Right cardiac atrium (tissue), 5 donors: ENCODE measurements around the gene LTBP1. TPM values are rescaled to one million over a fixed set of nuclear protein-coding genes. Genes with fewer than 3 reads are reported as not detected.
"Not testable (repeated sequence)": the region's sequence is repeated elsewhere in the genome, so short reads cannot be mapped to it uniquely, and the experiment has no call there.

Experiments
- ATAC-seq, 2 donors: fragments of 200-7000 bp; cut with Tn5 transposase; one replicate each; pipeline versions ENCODE4 v1.8.0 to v1.9.1; 2020; ENCODE audit warnings: moderate library complexity in 2 of 2, mild to moderate bottlenecking in 1 of 2
- DNase-seq, 3 donors: peaks; one replicate each; pipeline ENCODE4 v3.0.0-alpha.2; 2020
- H3K27ac ChIP-seq: one replicate; pipeline ENCODE4 v1.5.1; 2013; ENCODE audit warnings: mild to moderate bottlenecking, low read length, control low read depth, moderate library complexity
- H3K27me3 ChIP-seq: one replicate; pipeline ENCODE4 v1.6.1; 2013; ENCODE audit not compliant: control insufficient read depth, insufficient read depth
- H3K4me1 ChIP-seq: one replicate; pipeline ENCODE4 v1.6.1; 2013; ENCODE audit warnings: low read length; ENCODE audit not compliant: control insufficient read depth, insufficient read depth
- H3K4me3 ChIP-seq: one replicate; pipeline ENCODE4 v1.5.1; 2013; ENCODE audit warnings: low read length, control low read depth
- H3K9me3 ChIP-seq: one replicate; pipeline ENCODE4 v1.6.1; 2013; ENCODE audit warnings: low read length; ENCODE audit not compliant: control insufficient read depth
- WGBS: extraction: QIAGEN DNeasy Blood & Tissue Kit; methylation state at CpG from one replicate; pipeline ENCODE4 v1.1.7; 2013; 5-methylcytosine and 5-hydroxymethylcytosine counted together
- intact Hi-C, 4 donors: fragments of 100-400 bp; cut with DNase I; formaldehyde crosslinking; loops; one replicate each; pipeline versions ENCODE4 v1.11.0 to v1.14.0; 2022 to 2023
- polyA plus RNA-seq: library from polyadenylated mRNA; stranded (reverse); fragments of 200-250 nt; gene quantifications from one replicate; pipeline ENCODE4 v1.2.3, GENCODE V29; 2013
- total RNA-seq, 4 donors: library from RNA; stranded (reverse); fragmentation: NEBNext Ultra II Directional; extraction: Animal tissue kit (Norgen Biotek cat#: 25700); gene quantifications; one replicate each; pipeline ENCODE4 v1.2.1, GENCODE V29; 2021
- donor health status: healthy with polysubstance abuse.
- donor health status: DM: no; HTN: yes; CAD: no.
- donor health status: DM: no; HTN: no; CAD: no.
- donor health status: DM: no; HTN: yes; CAD: no; lungs with severe emphysema.
- donor health status: DM: yes; HTN: yes; CAD: no.

LTBP1 gene
- total and polyA plus RNA-seq, 5 donors: 53.0 to 218 (median 113) TPM

DNA sequence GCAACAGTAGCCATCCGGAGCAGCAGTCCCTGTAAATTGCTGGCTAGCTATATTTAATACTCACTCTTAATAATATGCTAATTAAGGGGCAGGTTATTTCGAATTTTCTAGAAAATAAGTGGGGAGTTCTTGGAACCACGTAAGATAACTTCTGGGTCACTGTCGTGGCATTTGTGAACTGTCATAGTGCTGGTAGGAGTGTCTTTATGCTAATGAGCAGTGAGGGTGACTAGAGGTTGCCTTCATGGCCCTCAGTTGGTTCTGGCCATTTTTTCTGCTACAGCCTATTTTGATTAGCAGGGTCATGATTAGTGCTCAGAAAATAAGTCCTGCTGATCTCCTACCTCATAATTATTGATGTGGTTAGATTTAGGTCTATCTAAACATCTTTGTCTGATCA is 279.8 kb downstream of the LTBP1 start:
- WGBS: 76% methylated on average over 4 of the region's 4 CpGs
- no peak for DNase-seq

DNA sequence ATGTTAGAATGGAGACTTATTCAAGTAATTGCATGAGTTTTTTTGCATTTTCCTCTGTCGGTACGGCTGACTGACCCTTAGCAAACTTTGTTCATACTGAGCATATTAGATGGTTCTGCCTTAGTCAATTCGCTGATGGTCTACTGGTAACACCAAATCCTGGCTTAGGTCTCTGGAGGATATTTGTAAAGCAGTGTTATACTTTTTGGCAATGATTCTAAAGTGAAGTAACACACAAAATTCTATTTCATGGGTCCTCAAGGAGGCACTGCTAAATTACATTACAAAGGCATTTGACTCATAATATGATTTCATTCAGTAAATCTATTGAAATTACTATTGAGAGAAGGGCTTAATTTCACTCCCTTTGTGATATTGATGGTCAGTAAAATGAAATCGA is 282.9 kb downstream of the LTBP1 start:
- Histone ChIP-seq H3K9me3 (no peaks in the 10 kb centered on the region), H3K4me1 (no peaks in the 10 kb centered on the region), H3K27ac (no peak overlapping the region), H3K27me3 (no peaks in the 10 kb centered on the region), H3K4me3 (no peak overlapping the region)
- ATAC-seq (peak in 1 of 2 donors; percentile 33), DNase-seq (no peak)
- intact Hi-C loops: no loop called here
- WGBS: 81% methylated on average over 4 of the region's 4 CpGs

More for the DNA sequence above, 279.8 kb downstream of the LTBP1 start:
- no peak overlapping the region for H3K27ac ChIP-seq
- H3K4me3 ChIP-seq: no peak overlapping the region
- no peaks in the 10 kb centered on the region for H3K9me3 ChIP-seq
- ATAC-seq: no peak
- H3K27me3 ChIP-seq: no peaks in the 10 kb centered on the region
- H3K4me1 ChIP-seq: no peaks in the 10 kb centered on the region
- intact Hi-C loops: no loop called here

- DNase-seq: no peak
- no peaks in the 10 kb centered on the region for H3K27me3 ChIP-seq
- no peaks in the 10 kb centered on the region for H3K9me3 ChIP-seq
- no peaks in the 10 kb centered on the region for H3K4me1 ChIP-seq
- intact Hi-C loops: no loop called here
- no peak overlapping the region for H3K4me3 ChIP-seq
- no peak overlapping the region for H3K27ac ChIP-seq
- ATAC-seq: no peak
Observed at GRCh38 chr2:33230195-33230594, 283.4 kb downstream of the LTBP1 start.

DNA sequence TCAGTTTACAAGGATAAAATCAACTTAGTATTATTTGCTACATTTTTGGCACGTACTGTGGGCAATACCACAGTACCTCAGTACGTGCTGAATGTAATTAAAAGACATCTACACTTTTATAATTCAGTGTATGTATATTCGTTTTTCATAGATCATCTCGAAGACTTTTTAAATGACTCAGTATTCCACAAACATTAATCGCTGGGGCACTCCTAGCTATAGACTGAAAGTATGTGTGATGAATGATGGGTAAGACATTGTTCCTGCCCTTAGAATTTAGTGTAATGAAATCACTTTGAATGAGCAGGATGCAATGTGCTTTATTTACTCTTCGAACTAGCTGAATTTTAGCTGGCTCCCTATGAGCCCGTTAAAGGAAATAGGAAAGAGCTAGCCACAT is 284.1 kb downstream of the LTBP1 start:
- Histone ChIP-seq H3K27ac (no peak overlapping the region), H3K4me1 (no peaks in the 10 kb centered on the region), H3K27me3 (no peaks in the 10 kb centered on the region), H3K4me3 (no peak overlapping the region), H3K9me3 (no peaks in the 10 kb centered on the region)
- no peak for DNase-seq
- 89% methylated on average over 7 of the region's 7 CpGs for WGBS
- ATAC-seq: no peak
- intact Hi-C loops: no loop called here

DNA sequence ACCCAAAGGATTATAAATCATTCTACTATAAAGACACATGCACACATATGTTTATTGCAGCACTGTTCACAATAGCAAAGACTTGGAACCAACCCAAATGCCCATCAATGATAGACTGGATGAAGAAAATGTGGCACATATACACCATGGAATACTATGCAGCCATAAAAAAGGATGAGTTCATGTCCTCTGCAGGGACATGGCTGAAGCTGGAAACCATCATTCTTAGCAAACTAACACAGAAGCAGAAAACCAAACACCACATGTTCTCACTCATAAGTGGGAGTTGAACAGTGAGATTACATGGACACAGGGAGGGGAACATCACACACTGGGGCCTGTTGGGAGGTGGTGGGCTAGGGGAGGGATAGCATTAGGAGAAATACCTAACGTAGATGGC is 288.8 kb downstream of the LTBP1 start:
- H3K27me3 ChIP-seq, intact Hi-C loops, H3K4me3 ChIP-seq, H3K9me3 ChIP-seq, H3K4me1 ChIP-seq, H3K27ac ChIP-seq, DNase-seq, ATAC-seq: not testable (repeated sequence)
- WGBS: 96% methylated on average over 1 of the region's 1 CpG

- no peaks in the 10 kb centered on the region for H3K9me3 ChIP-seq
- intact Hi-C loops: no loop called here
- H3K4me3 ChIP-seq: no peak overlapping the region
- no peaks in the 10 kb centered on the region for H3K4me1 ChIP-seq
- no peak for DNase-seq
- H3K27ac ChIP-seq: no peak overlapping the region
- 54% methylated on average over 5 of the region's 5 CpGs for WGBS
- peak in 1 of 2 donors; percentile 25 for ATAC-seq
- no peaks in the 10 kb centered on the region for H3K27me3 ChIP-seq
Observed at GRCh38 chr2:33236482-33237385, 290.0 kb downstream of the LTBP1 start.

DNA sequence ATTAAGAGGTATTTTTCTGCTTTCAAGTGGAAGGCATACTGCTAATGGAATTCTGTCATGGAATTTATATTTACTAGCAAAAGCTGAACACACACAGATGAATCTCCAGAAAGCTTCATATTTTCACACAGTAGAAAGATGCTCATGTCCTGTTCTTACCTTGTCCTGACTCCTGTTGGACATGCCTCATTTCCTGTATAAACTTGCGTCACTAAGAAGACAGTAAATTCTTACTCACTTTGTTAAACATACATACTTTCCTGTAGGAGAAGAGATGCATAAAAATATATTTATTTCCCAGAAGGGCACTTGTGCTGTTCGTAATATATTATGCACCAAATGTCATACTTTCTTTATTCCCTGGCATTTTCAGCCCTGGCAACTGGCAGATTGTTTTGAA is 291.4 kb downstream of the LTBP1 start:
- intact Hi-C loops: no loop called here
- Histone ChIP-seq H3K9me3 (no peaks in the 10 kb centered on the region), H3K27ac (no peak overlapping the region), H3K4me3 (no peak overlapping the region), H3K27me3 (no peaks in the 10 kb centered on the region), H3K4me1 (no peaks in the 10 kb centered on the region)
- DNase-seq: no peak
- no peak for ATAC-seq
- 92% methylated on average over 2 of the region's 2 CpGs for WGBS

- ATAC-seq: no peak
- Histone ChIP-seq H3K4me3 (no peak overlapping the region), H3K9me3 (no peaks in the 10 kb centered on the region), H3K4me1 (no peaks in the 10 kb centered on the region), H3K27ac (no peak overlapping the region), H3K27me3 (no peaks in the 10 kb centered on the region)
- intact Hi-C loops: no loop called here
- WGBS: 59% methylated on average over 4 of the region's 4 CpGs
- DNase-seq: no peak
Observed at GRCh38 chr2:33240178-33240577, 293.4 kb downstream of the LTBP1 start.

- Histone ChIP-seq H3K4me1 (no peaks in the 10 kb centered on the region), H3K27ac (no peak overlapping the region), H3K27me3 (no peaks in the 10 kb centered on the region), H3K4me3 (no peak overlapping the region), H3K9me3 (no peaks in the 10 kb centered on the region)
- WGBS: 66% methylated on average over 5 of the region's 5 CpGs
- DNase-seq (no peak), ATAC-seq (no peak)
- intact Hi-C loops: no loop called here
Observed at GRCh38 chr2:33241072-33241471, 294.3 kb downstream of the LTBP1 start.

DNA sequence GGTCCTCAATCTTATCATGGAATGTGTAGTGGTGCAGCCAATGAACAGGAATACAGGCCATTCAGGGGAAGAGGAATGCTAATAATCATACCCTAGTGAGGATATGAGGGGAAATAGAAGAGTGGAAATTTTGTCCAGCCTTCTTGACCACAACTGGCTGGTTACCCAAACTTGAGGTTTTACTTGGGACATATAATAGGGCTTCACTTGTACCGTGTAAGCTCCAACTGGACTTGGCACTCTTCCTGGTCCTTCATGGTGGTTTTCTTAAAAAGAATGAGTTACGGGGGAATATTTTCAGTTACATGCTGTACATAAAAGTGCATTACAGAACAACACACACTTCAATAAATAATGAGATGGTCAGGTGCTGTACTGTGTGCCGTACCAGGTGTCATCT is 294.8 kb downstream of the LTBP1 start:
- 88% methylated on average over 3 of the region's 3 CpGs for WGBS
- no peak overlapping the region for H3K27ac ChIP-seq
- no peak overlapping the region for H3K4me3 ChIP-seq
- intact Hi-C loops: no loop called here
- ATAC-seq: no peak
- H3K9me3 ChIP-seq: no peaks in the 10 kb centered on the region
- H3K27me3 ChIP-seq: no peaks in the 10 kb centered on the region
- no peak for DNase-seq
- H3K4me1 ChIP-seq: no peaks in the 10 kb centered on the region

DNA sequence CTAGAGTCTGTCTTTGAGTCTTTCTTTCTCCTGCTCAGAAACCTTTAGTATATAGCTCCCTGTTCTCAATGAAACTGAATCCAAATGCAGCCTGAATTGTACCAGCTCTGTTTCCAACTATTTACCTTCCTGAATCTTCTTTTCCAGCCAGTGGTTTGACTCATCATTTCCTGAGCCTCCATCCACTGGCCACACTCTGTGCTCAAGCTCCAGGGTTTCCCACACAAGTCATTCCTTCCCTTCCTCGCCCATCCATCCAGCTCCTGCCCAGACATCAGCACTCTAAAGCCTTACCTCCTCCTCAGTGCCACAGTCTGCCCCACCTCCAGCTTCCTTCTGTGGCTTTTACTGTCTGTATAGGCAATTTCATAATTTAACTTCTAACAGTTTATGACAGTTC is 296.1 kb downstream of the LTBP1 start:
- no peaks in the 10 kb centered on the region for H3K9me3 ChIP-seq
- no peaks in the 10 kb centered on the region for H3K27me3 ChIP-seq
- intact Hi-C loops: no loop called here
- WGBS: 84% methylated on average over 1 of the region's 1 CpG
- ATAC-seq (peak in 1 of 2 donors; percentile 35), DNase-seq (no peak)
- H3K27ac ChIP-seq: no peak overlapping the region
- H3K4me3 ChIP-seq: no peak overlapping the region
- H3K4me1 ChIP-seq: no peaks in the 10 kb centered on the region
